Endodermal cell (in vitro differentiated cells): ENCODE results near the gene CENPA. TPM values are rescaled to one million over a fixed set of nuclear protein-coding genes. Genes with fewer than 3 reads are reported as not detected.

Experiments
- DNase-seq: peaks from one replicate; pipeline ENCODE4 v3.0.0-alpha.2; 2017
- H3K27ac ChIP-seq: 2 replicates; pipeline ENCODE4 v1.5.1; 2013; ENCODE audit warnings: mild to moderate bottlenecking, low read depth, low read length, moderate library complexity
- H3K27me3 ChIP-seq: 2 replicates; pipeline ENCODE4 v1.6.1; 2013; ENCODE audit warnings: mild to moderate bottlenecking, low read length, moderate library complexity; ENCODE audit not compliant: insufficient read depth, control insufficient read depth, poor library complexity, severe bottlenecking
- H3K36me3 ChIP-seq: 2 replicates; pipeline ENCODE4 v1.7.0; 2013; ENCODE audit warnings: mild to moderate bottlenecking, low read length, moderate library complexity; ENCODE audit not compliant: control insufficient read depth, insufficient read depth
- H3K4me1 ChIP-seq: one replicate; pipeline ENCODE4 v1.7.0; 2013; ENCODE audit warnings: low read length; ENCODE audit not compliant: control insufficient read depth, insufficient read depth
- H3K4me3 ChIP-seq: 2 replicates; pipeline ENCODE4 v1.5.1; 2013; ENCODE audit warnings: mild to moderate bottlenecking, low read length, moderate library complexity
- H3K9ac ChIP-seq: 2 replicates; pipeline ENCODE4 v1.6.1; 2013; ENCODE audit warnings: mild to moderate bottlenecking, low read length, moderate library complexity; ENCODE audit not compliant: poor library complexity, severe bottlenecking; ENCODE audit errors: extremely low read depth
- H3K9me3 ChIP-seq: 2 replicates; pipeline ENCODE4 v1.6.1; 2013; ENCODE audit warnings: mild to moderate bottlenecking, low read length, moderate library complexity; ENCODE audit not compliant: control insufficient read depth
- H3K27ac Mint-ChIP-seq: 2 replicates; pipeline ENCODE4 v1.8.0; 2020; ENCODE audit warnings: mixed read lengths
- H3K27me3 Mint-ChIP-seq: 2 replicates; pipeline ENCODE4 v1.8.0; 2021; ENCODE audit warnings: mild to moderate bottlenecking, mixed read lengths; ENCODE audit not compliant: insufficient read depth
- H3K36me3 Mint-ChIP-seq: 2 replicates; pipeline ENCODE4 v1.8.0; 2020; ENCODE audit warnings: low read depth, mixed read lengths
- H3K4me1 Mint-ChIP-seq: 2 replicates; pipeline ENCODE4 v1.8.0; 2020; ENCODE audit warnings: mixed read lengths
- H3K4me3 Mint-ChIP-seq: 2 replicates; pipeline ENCODE4 v1.8.0; 2020; ENCODE audit warnings: mild to moderate bottlenecking, moderate library complexity, mixed read lengths
- H3K9me3 Mint-ChIP-seq: 2 replicates; pipeline ENCODE4 v1.8.0; 2020; ENCODE audit warnings: mild to moderate bottlenecking, mixed read lengths
- CTCF ChIP-seq: fragments of 200-600 bp; sonication (generic); conservative IDR thresholded peaks from 2 replicates; pipeline ENCODE4 v1.5.0; 2021; ENCODE audit warnings: antibody characterized with exemption, mild to moderate bottlenecking
- WGBS, 2 experiments: methylation state at CpG; one replicate each; pipeline versions ENCODE4 v1.1.5 to v1.1.7; 2013; ENCODE audit warnings: missing lambda C conversion rate in 2 of 2, mixed read lengths in 1 of 2; ENCODE audit not compliant: insufficient coverage in 1 of 2, insufficient read length in 1 of 2; 5-methylcytosine and 5-hydroxymethylcytosine counted together
- total RNA-seq, 2 donors: library from RNA; stranded (reverse); fragmentation: NEBNext Ultra II Directional in 1 of 2; extraction: Animal tissue kit (Norgen Biotek cat#: 25700) in 1 of 2; gene quantifications; 2 replicates in 1 of 2; 3 replicates in 1 of 2; pipeline ENCODE4 v1.2.1, GENCODE V29; 2021

The CENPA gene
- total RNA-seq, 2 donors from 2014 or later: 21.5 to 38.3 TPM

DNA sequence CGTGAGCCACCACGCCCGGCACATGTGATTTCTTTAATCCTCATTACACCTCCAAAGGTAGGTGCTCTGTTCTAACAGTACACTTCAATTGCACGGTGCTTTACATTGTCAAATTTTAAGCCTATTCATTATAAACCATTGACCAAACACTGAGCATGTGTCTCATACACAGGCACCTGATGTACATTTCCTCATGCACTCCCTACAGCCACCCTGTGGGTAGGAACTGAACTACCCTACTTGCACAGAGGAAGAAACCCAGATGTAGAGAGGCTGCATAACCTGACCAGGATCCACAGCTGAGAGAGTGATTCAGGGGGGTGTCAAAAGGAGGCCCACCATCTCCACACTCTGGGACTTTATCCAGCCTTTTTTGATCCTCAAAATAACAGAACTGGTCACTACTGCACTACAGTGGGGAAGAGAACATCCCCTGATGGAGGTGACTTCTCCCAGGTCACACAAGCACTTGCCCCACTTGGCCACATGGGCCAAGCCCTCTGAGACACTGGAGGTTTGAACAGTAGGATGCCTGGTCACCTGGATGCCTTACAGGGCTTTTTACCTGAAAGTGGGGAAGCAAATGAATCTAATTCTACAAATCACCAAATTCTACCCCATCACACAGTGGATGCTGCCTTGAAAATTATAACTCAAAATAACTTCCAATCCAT, 55.2 kb downstream of the CENPA start:
- no peak overlapping the region for H3K27ac ChIP-seq
- Mint-ChIP-seq H3K27me3 (peaks cover 39% of the 10 kb centered on the region), H3K36me3 (no peaks in the 10 kb centered on the region), H3K4me3 (no peak overlapping the region), H3K9me3 (no peaks in the 10 kb centered on the region), H3K4me1 (no peaks in the 10 kb centered on the region), H3K27ac (no peak overlapping the region)
- H3K4me1 ChIP-seq: no peaks in the 10 kb centered on the region
- peak; percentile 44 for TF ChIP-seq CTCF
- 89 to 92% methylated on average over 4 of the region's 4 CpGs for WGBS, 2 experiments
- H3K9me3 ChIP-seq: no peaks in the 10 kb centered on the region
- peaks cover 59% of the 10 kb centered on the region for H3K27me3 ChIP-seq
- no peak overlapping the region for H3K9ac ChIP-seq
- no peak for DNase-seq
- H3K4me3 ChIP-seq: no peak overlapping the region
- no peaks in the 10 kb centered on the region for H3K36me3 ChIP-seq

DNA sequence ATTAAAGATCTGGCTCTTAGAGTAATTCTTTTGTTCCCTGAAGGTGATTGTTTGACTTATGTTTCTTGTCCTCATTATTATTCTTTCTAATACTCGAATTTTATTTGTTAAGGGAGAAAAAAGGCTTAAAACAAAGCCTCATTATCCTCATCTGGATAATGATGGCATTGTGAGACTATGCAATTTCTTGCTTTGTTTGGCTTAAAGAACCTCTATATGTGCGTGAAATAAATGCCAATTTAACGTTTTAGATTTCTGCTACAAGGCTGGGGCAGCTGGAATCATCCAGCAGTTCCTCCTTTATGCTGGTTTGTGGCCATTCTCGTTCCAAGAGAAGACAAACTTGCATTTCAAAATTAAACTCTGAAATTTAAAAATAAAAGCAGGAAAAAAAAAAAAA, 57.2 kb downstream of the CENPA start:
- Histone ChIP-seq H3K9me3 (no peaks in the 10 kb centered on the region), H3K4me1 (no peaks in the 10 kb centered on the region), H3K27me3 (peaks cover 60% of the 10 kb centered on the region), H3K36me3 (no peaks in the 10 kb centered on the region), H3K27ac (no peak overlapping the region), H3K9ac (no peak overlapping the region), H3K4me3 (no peak overlapping the region)
- peaks cover 6% of the 10 kb centered on the region for H3K4me1 Mint-ChIP-seq
- whole genome bisulfite sequencing, 2 experiments: 74 to 92% methylated on average over 3 to 4 of the region's 4 CpGs
- H3K9me3 Mint-ChIP-seq: no peaks in the 10 kb centered on the region
- H3K4me3 Mint-ChIP-seq: no peak overlapping the region
- H3K27ac Mint-ChIP-seq: no peak overlapping the region
- peaks cover 52% of the 10 kb centered on the region for H3K27me3 Mint-ChIP-seq
- H3K36me3 Mint-ChIP-seq: no peaks in the 10 kb centered on the region
- no peak for TF ChIP-seq CTCF
- no peak for DNase-seq

Other genes with a start within 250 kb of the CENPA start
- not detected for gene CIB4, start 144.7 kb upstream of the CENPA start, total RNA-seq
- not detected for gene KCNK3, start 93.3 kb upstream of the CENPA start, total RNA-seq
- gene SLC35F6, start 21.8 kb upstream of the CENPA start, total RNA-seq: 10 to 100 TPM; 23.3 to 24.8 TPM
- 1 to 10 TPM; 3.1 to 3.5 TPM for gene DPYSL5, start 62.1 kb downstream of the CENPA start, total RNA-seq
- gene MAPRE3, start 184.6 kb downstream of the CENPA start, total RNA-seq: 1 to 10 TPM; 3.2 to 4.4 TPM
- 10 to 100 TPM; 52.7 to 63.7 TPM for gene TMEM214, start 246.9 kb downstream of the CENPA start, total RNA-seq